Transverse colon (tissue), 4 donors: ENCODE results near the gene B4GALT2.

ENCODE experiments used
- EP300 ChIP-seq: sonication (generic); formaldehyde crosslinking; IDR thresholded peaks from one replicate; pipeline ENCODE4 v1.6.1; 2017; ENCODE audit warnings: antibody characterized with exemption, low read depth
- POLR2A ChIP-seq: fragments of 450-650 bp; IDR thresholded peaks from one replicate; pipeline ENCODE4 v1.6.1; 2016; ENCODE audit warnings: antibody characterized with exemption, mild to moderate bottlenecking, moderate library complexity
- POLR2AphosphoS5 ChIP-seq, 3 donors: sonication (generic); formaldehyde crosslinking; IDR thresholded peaks; one replicate each; pipeline ENCODE4 v1.6.1; 2016; ENCODE audit warnings: antibody characterized with exemption in 3 of 3
- TF ChIP-seq, protein P1 (sequence below), 5 experiments: fragments of 200-600 bp in 3 of 5; fragments of 450-650 bp in 2 of 5; sonication (generic) in 3 of 5; IDR thresholded peaks; 1 replicate in 2 of 5; 2 replicates in 3 of 5; pipeline ENCODE4 v1.5.1; 2016 to 2017; ENCODE audit warnings: antibody characterized with exemption in 5 of 5, inconsistent platforms in 3 of 5, mild to moderate bottlenecking in 2 of 5, moderate library complexity in 1 of 5

- TF ChIP-seq, protein P1, sequence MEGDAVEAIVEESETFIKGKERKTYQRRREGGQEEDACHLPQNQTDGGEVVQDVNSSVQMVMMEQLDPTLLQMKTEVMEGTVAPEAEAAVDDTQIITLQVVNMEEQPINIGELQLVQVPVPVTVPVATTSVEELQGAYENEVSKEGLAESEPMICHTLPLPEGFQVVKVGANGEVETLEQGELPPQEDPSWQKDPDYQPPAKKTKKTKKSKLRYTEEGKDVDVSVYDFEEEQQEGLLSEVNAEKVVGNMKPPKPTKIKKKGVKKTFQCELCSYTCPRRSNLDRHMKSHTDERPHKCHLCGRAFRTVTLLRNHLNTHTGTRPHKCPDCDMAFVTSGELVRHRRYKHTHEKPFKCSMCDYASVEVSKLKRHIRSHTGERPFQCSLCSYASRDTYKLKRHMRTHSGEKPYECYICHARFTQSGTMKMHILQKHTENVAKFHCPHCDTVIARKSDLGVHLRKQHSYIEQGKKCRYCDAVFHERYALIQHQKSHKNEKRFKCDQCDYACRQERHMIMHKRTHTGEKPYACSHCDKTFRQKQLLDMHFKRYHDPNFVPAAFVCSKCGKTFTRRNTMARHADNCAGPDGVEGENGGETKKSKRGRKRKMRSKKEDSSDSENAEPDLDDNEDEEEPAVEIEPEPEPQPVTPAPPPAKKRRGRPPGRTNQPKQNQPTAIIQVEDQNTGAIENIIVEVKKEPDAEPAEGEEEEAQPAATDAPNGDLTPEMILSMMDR (IDR thresholded peaks at IDR 0.05): no peak
- TF ChIP-seq POLR2AphosphoS5 (IDR thresholded peaks at IDR 0.05) (peak in 1 of 3 donors; percentile 24), EP300 (no peak), POLR2A (no peak)
Measured at GRCh38 chr1:44025816-44026215, 46.8 kb downstream of the B4GALT2 start.
